Activated CD4-positive, alpha-beta T cell treated with anti-CD3 and anti-CD28 coated beads, Interleukin-2, amount 50 U/mL, for 4 hours (primary cell): ENCODE results near the gene BCL2L2.
A peak's percentile ranks its signal among the peaks of the same experiment; 100 is the strongest.

ENCODE experiments used
- DNase-seq, 2 experiments: peaks; one replicate each; pipeline ENCODE4 v3.0.0-alpha.2; 2020

The BCL2L2 gene

GRCh38 chr14:23326491-23327332 is 20.1 kb downstream of the BCL2L2 start:
- DNase-seq, result no peak

- peak; percentile 57 to 59 for DNase-seq
Observed at GRCh38 chr14:23327947-23328744, 21.5 kb downstream of the BCL2L2 start.

GRCh38 chr14:23335623-23336022 is 29.0 kb downstream of the BCL2L2 start:
- no peak for DNase-seq

GRCh38 chr14:23339506-23340268 is 33.1 kb downstream of the BCL2L2 start:
- no peak for DNase-seq

GRCh38 chr14:23344481-23344880 is 37.8 kb downstream of the BCL2L2 start:
- DNase-seq, result no peak

GRCh38 chr14:23345987-23346692 is 39.5 kb downstream of the BCL2L2 start:
- no peak for DNase-seq

GRCh38 chr14:23346693-23347405 is 40.2 kb downstream of the BCL2L2 start:
- DNase-seq, result no peak

- no peak for DNase-seq
Observed at GRCh38 chr14:23347406-23348296, 41.0 kb downstream of the BCL2L2 start.

- no peak for DNase-seq
Observed at GRCh38 chr14:23348297-23348655, 41.6 kb downstream of the BCL2L2 start.

- DNase-seq, result no peak
Observed at GRCh38 chr14:23349156-23349845, 42.7 kb downstream of the BCL2L2 start.

- no peak for DNase-seq
Observed at GRCh38 chr14:23351681-23352505, 45.3 kb downstream of the BCL2L2 start.

- DNase-seq, result peak; percentile 52 to 54
Observed at GRCh38 chr14:23352506-23353432, 46.1 kb downstream of the BCL2L2 start, which contains the start of gene SLC22A17. TSS of gene SLC22A17 (minus strand) at chr14:23352887.

GRCh38 chr14:23353433-23353780 is 46.8 kb downstream of the BCL2L2 start:
- no peak for DNase-seq

- DNase-seq, result no peak
Observed at GRCh38 chr14:23354990-23355389, 48.4 kb downstream of the BCL2L2 start.

- DNase-seq, result no peak
Observed at GRCh38 chr14:23355871-23356435, 49.3 kb downstream of the BCL2L2 start.

GRCh38 chr14:23356662-23357061 is 50.0 kb downstream of the BCL2L2 start:
- DNase-seq, result no peak

GRCh38 chr14:23357261-23357660 is 50.6 kb downstream of the BCL2L2 start:
- no peak for DNase-seq

- no peak for DNase-seq
Observed at GRCh38 chr14:23358042-23358441, 51.4 kb downstream of the BCL2L2 start.
